ENCODE results near the gene MORN5. TPM values are rescaled to one million over a fixed set of nuclear protein-coding genes. Genes with fewer than 3 reads are reported as not detected.

The MORN5 gene
- total and polyA plus RNA-seq, 9 of the 15 experiments (the other 6 are each of a cell fraction or from before 2014, with no cell fraction given) = not detected

DNA sequence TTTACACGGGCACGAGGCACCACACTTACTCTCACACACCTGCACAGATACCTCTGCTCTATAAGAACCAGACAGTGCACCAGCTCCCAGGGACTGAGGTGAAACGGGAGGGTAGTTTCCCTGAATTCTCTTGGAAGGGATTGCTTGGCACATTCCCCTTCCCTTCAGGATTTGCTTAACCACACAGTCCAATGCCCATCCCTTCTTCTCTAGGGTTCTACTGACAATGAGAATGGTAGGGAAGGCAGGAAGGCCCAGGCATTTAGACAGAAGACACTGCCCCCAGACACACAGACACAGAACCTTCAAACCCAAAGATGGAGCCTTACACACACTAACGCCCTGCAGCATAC is 69.8 kb downstream of the MORN5 start:
- ChIA-PET POLR2A (interaction anchor here (0.6 to 1.0 kb wide), 2 partner anchors 16 to 36 kb away, joined by 3 to 4 read pairs; no protein-coding TSS in a partner anchor), CTCF (ENCODE audit: low intra/inter-chr PET ratio) (no interaction called here)
- Histone ChIP-seq H2AFZ (ENCODE audit: low read depth, low read length) (peak overlapping the region; percentile 83; the same call in 1 of the 2 replicates), H3K79me2 (ENCODE audit: control insufficient read depth, insufficient read depth, low read length) (no peaks in the 10 kb centered on the region), H3K9ac (ENCODE audit: insufficient read depth in 1 of 2, low read depth in 2 of 2, low read length in 2 of 2) (no peak overlapping the region), H3K27me3 (ENCODE audit: control insufficient read depth in 2 of 2, insufficient read depth in 2 of 2, low read length in 2 of 2) (peaks cover 27 to 30% of the 10 kb centered on the region in 2 experiments), H4K20me1 (replicated peaks; ENCODE audit: control insufficient read depth, insufficient read depth, low read length) (0 out of 2 replicates have a peak, but pooled peaks cover 6% of the 10 kb centered on the region), H3K4me1 (replicated peaks in 1 of 2; ENCODE audit: control insufficient read depth in 2 of 2, insufficient read depth in 2 of 2, low read length in 2 of 2) (peaks cover 15 to 32% of the 10 kb centered on the region in 2 experiments; a peak in 4 of 5 replicates), H3K4me3 (no peak overlapping the region), H3K36me3 (ENCODE audit: control insufficient read depth, insufficient read depth, low read length) (no peaks in the 10 kb centered on the region), H3K9me3 (replicated peaks; ENCODE audit: control insufficient read depth, insufficient read depth, low read depth, low read length) (no peaks in the 10 kb centered on the region), H3K27ac (ENCODE audit: extremely low read depth, low read depth, low read length) (no peak overlapping the region; the same call in 2 of the 3 replicates), H3K9me1 (ENCODE audit: control insufficient read depth, insufficient read depth, low read length) (peaks cover 5% of the 10 kb centered on the region), H3K4me2 (ENCODE audit: insufficient read depth, low read length) (no peak overlapping the region)
- FAIRE-seq (no peak), ATAC-seq (0 out of 3 replicates have a peak, but pooled peaks have one; percentile 5), DNase-seq (ENCODE audit: extremely low read depth in 1 of 4, low spot score in 3 of 4) (no peak)
- in situ Hi-C loops (cut with MboI) (loop anchor here (10.0 kb wide), 1 partner anchor 1965 kb away; no protein-coding TSS in a partner anchor), intact Hi-C loops (cut with micrococcal nuclease) (no loop called here)
- TF ChIP-seq RAD51 (IDR thresholded peaks at IDR 0.05; ENCODE audit: borderline replicate concordance, low read depth) (no peak), EZH2 (IDR thresholded peaks at IDR 0.05; ENCODE audit: borderline replicate concordance, low read depth, low read length) (0 out of 2 replicates have a peak, but pooled peaks have one; percentile 3)
- BruUV-seq (replicated peaks) = no TSS peak
- WGBS (ENCODE audit: insufficient coverage, low coverage, missing lambda C conversion rate) = 20% methylated on average over 4 of the region's 4 CpGs

DNA sequence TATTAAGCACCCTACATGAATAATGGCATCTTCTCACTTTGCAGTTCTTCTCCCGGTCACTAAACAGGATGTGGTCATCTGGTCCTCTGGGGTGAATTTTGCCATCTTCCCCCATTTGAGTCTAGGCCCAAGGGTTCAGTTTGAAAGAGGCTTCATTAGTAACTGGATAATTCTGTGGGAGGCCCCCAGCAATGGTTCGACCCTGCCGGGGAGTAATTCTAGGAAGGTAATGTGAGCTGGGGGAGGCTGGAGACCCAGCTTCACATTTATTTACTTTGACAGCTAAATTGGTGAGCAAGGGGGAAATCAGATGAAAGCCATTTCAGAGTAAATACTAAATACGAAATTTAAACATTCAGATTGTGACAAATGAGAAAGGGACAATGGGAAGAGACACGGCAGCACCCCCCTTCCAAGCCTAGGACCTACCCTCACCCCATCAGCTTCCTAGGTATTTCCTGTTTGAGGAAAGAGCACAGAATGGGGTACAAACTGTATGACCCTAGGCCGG is 73.1 kb downstream of the MORN5 start:
- ATAC-seq (no peak), DNase-seq (ENCODE audit: extremely low read depth in 1 of 4, low spot score in 3 of 4) (no peak), FAIRE-seq (no peak)
- Histone ChIP-seq H3K9me3 (replicated peaks; ENCODE audit: control insufficient read depth, insufficient read depth, low read depth, low read length) (no peaks in the 10 kb centered on the region), H2AFZ (ENCODE audit: low read depth, low read length) (no peak overlapping the region), H3K79me2 (ENCODE audit: control insufficient read depth, insufficient read depth, low read length) (no peaks in the 10 kb centered on the region), H3K4me1 (replicated peaks in 1 of 2; ENCODE audit: control insufficient read depth in 2 of 2, insufficient read depth in 2 of 2, low read length in 2 of 2) (peaks cover 16% of the 10 kb centered on the region in 2 experiments; a peak in 4 of 5 replicates), H3K36me3 (ENCODE audit: control insufficient read depth, insufficient read depth, low read length) (no peaks in the 10 kb centered on the region), H3K4me2 (ENCODE audit: insufficient read depth, low read length) (no peak overlapping the region), H3K4me3 (no peak overlapping the region), H3K27ac (ENCODE audit: extremely low read depth, low read depth, low read length) (no peak overlapping the region), H3K9ac (ENCODE audit: insufficient read depth in 1 of 2, low read depth in 2 of 2, low read length in 2 of 2) (no peak overlapping the region), H3K27me3 (ENCODE audit: control insufficient read depth in 2 of 2, insufficient read depth in 2 of 2, low read length in 2 of 2) (peaks cover 20 to 25% of the 10 kb centered on the region in 2 experiments), H4K20me1 (replicated peaks; ENCODE audit: control insufficient read depth, insufficient read depth, low read length) (0 out of 2 replicates have a peak, but pooled peaks cover 6% of the 10 kb centered on the region), H3K9me1 (ENCODE audit: control insufficient read depth, insufficient read depth, low read length) (peaks cover 5% of the 10 kb centered on the region)
- WGBS (ENCODE audit: insufficient coverage, low coverage, missing lambda C conversion rate) = 19% methylated on average over 6 of the region's 6 CpGs
- BruUV-seq (replicated peaks) = no TSS peak
- TF ChIP-seq, protein P1, sequence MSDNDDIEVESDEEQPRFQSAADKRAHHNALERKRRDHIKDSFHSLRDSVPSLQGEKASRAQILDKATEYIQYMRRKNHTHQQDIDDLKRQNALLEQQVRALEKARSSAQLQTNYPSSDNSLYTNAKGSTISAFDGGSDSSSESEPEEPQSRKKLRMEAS (CRISPR knock-in tag; IDR thresholded peaks at IDR 0.05) = no peak
- TF ChIP-seq CBFB (CRISPR knock-in tag; IDR thresholded peaks at IDR 0.05) (no peak), KDM4B (IDR thresholded peaks at IDR 0.05; ENCODE audit: borderline replicate concordance in 2 of 2, low read depth in 1 of 2) (no peak), GABPB1 (CRISPR knock-in tag; IDR thresholded peaks at IDR 0.05) (no peak), CHCHD3 (CRISPR knock-in tag; IDR thresholded peaks at IDR 0.05) (no peak)
- TF ChIP-seq, protein P2, sequence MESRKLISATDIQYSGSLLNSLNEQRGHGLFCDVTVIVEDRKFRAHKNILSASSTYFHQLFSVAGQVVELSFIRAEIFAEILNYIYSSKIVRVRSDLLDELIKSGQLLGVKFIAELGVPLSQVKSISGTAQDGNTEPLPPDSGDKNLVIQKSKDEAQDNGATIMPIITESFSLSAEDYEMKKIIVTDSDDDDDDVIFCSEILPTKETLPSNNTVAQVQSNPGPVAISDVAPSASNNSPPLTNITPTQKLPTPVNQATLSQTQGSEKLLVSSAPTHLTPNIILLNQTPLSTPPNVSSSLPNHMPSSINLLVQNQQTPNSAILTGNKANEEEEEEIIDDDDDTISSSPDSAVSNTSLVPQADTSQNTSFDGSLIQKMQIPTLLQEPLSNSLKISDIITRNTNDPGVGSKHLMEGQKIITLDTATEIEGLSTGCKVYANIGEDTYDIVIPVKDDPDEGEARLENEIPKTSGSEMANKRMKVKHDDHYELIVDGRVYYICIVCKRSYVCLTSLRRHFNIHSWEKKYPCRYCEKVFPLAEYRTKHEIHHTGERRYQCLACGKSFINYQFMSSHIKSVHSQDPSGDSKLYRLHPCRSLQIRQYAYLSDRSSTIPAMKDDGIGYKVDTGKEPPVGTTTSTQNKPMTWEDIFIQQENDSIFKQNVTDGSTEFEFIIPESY (CRISPR knock-in tag; IDR thresholded peaks at IDR 0.05) = no peak
- TF ChIP-seq, protein P3, sequence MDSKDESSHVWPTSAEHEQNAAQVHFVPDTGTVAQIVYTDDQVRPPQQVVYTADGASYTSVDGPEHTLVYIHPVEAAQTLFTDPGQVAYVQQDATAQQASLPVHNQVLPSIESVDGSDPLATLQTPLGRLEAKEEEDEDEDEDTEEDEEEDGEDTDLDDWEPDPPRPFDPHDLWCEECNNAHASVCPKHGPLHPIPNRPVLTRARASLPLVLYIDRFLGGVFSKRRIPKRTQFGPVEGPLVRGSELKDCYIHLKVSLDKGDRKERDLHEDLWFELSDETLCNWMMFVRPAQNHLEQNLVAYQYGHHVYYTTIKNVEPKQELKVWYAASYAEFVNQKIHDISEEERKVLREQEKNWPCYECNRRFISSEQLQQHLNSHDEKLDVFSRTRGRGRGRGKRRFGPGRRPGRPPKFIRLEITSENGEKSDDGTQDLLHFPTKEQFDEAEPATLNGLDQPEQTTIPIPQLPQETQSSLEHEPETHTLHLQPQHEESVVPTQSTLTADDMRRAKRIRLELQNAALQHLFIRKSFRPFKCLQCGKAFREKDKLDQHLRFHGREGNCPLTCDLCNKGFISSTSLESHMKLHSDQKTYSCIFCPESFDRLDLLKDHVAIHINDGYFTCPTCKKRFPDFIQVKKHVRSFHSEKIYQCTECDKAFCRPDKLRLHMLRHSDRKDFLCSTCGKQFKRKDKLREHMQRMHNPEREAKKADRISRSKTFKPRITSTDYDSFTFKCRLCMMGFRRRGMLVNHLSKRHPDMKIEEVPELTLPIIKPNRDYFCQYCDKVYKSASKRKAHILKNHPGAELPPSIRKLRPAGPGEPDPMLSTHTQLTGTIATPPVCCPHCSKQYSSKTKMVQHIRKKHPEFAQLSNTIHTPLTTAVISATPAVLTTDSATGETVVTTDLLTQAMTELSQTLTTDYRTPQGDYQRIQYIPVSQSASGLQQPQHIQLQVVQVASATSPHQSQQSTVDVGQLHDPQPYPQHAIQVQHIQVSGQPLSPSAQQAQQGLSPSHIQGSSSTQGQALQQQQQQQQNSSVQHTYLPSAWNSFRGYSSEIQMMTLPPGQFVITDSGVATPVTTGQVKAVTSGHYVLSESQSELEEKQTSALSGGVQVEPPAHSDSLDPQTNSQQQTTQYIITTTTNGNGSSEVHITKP (IDR thresholded peaks at IDR 0.05; ENCODE audit: partially characterized antibody) = peak; percentile 64
- in situ Hi-C loops (cut with MboI) = no loop called here
- POLR2A ChIA-PET = interaction anchor here (2.0 kb wide), 1 partner anchor 32 kb away, joined by 6 read pairs; the partner anchor contains the start of genes MRRF and RBM18
- CTCF ChIA-PET (ENCODE audit: low intra/inter-chr PET ratio) = no interaction called here
- intact Hi-C loops (cut with micrococcal nuclease) = no loop called here

Measured in K562 (cell line).